ENCODE measurements around the gene GARS1.

Gene GARS1

GRCh38 chr7:30683306-30683705 is 88.6 kb downstream of the GARS1 start:
- DNase-seq: no peak
